H9 (cell line): ENCODE results near the gene EHF. TPM values are rescaled to one million over a fixed set of nuclear protein-coding genes. Genes with fewer than 3 reads are reported as not detected.

Source experiments
- DNase-seq: peaks from one replicate; pipeline ENCODE4 v3.0.0-alpha.2; 2017
- H2AFZ ChIP-seq: one replicate; pipeline ENCODE4 v1.6.1; 2013; ENCODE audit warnings: mild to moderate bottlenecking, low read length, control low read depth, moderate library complexity
- H2AK5ac ChIP-seq: 2 replicates; pipeline ENCODE4 v1.6.1; 2013; ENCODE audit warnings: low read length, control low read depth, mixed read lengths; ENCODE audit not compliant: insufficient read length
- H2BK120ac ChIP-seq: one replicate; pipeline ENCODE4 v1.6.1; 2013; ENCODE audit warnings: low read depth, mild to moderate bottlenecking, low read length, control low read depth, inconsistent platforms; ENCODE audit not compliant: poor library complexity, severe bottlenecking
- H2BK12ac ChIP-seq: 2 replicates; pipeline ENCODE4 v1.6.1; 2013; ENCODE audit warnings: low read length, control low read depth, mixed read lengths, low read depth; ENCODE audit not compliant: insufficient read length
- H2BK15ac ChIP-seq: 2 replicates; pipeline ENCODE4 v1.6.1; 2013; ENCODE audit warnings: low read depth, low read length, control low read depth
- H2BK20ac ChIP-seq: one replicate; pipeline ENCODE4 v1.6.1; 2013; ENCODE audit warnings: low read depth, mild to moderate bottlenecking, low read length, control low read depth, inconsistent platforms; ENCODE audit not compliant: poor library complexity, severe bottlenecking
- H2BK5ac ChIP-seq: 2 replicates; pipeline ENCODE4 v1.6.1; 2013; ENCODE audit warnings: low read length, control low read depth, mixed read lengths; ENCODE audit not compliant: insufficient read length
- H3K14ac ChIP-seq: 2 replicates; pipeline ENCODE4 v1.6.1; 2013; ENCODE audit warnings: low read length, control low read depth; ENCODE audit not compliant: insufficient read depth
- H3K18ac ChIP-seq: 2 replicates; pipeline ENCODE4 v1.6.1; 2013; ENCODE audit warnings: low read depth, mild to moderate bottlenecking, mixed read lengths, low read length, control low read depth; ENCODE audit not compliant: insufficient read length
- H3K23ac ChIP-seq: 2 replicates; pipeline ENCODE4 v1.6.1; 2013; ENCODE audit warnings: low read length, control low read depth, mixed read lengths, low read depth; ENCODE audit not compliant: insufficient read length
- H3K23me2 ChIP-seq: 2 replicates; pipeline ENCODE4 v1.6.1; 2013; ENCODE audit warnings: low read depth, mild to moderate bottlenecking, mixed read lengths, low read length, control low read depth; ENCODE audit not compliant: insufficient read length, poor library complexity, severe bottlenecking
- H3K27ac ChIP-seq: 2 replicates; pipeline ENCODE4 v1.5.1; 2013; ENCODE audit warnings: low read length, control low read depth, mixed read lengths, low read depth; ENCODE audit not compliant: insufficient read length
- H3K27me3 ChIP-seq: 2 replicates; pipeline ENCODE4 v1.6.1; 2013; ENCODE audit warnings: low read length, control low read depth, inconsistent platforms; ENCODE audit not compliant: insufficient read depth
- H3K4ac ChIP-seq: 2 replicates; pipeline ENCODE4 v1.6.1; 2013; ENCODE audit warnings: low read depth, mild to moderate bottlenecking, control low read depth, inconsistent platforms, low read length, moderate library complexity
- H3K4me1 ChIP-seq: 2 replicates; pipeline ENCODE4 v1.6.1; 2013; ENCODE audit warnings: low read length, control low read depth, inconsistent platforms; ENCODE audit not compliant: insufficient read depth
- H3K4me2 ChIP-seq: 2 replicates; pipeline ENCODE4 v1.6.1; 2013; ENCODE audit warnings: low read length, control low read depth, mixed read lengths; ENCODE audit not compliant: insufficient read length, insufficient read depth
- H3K56ac ChIP-seq: 2 replicates; pipeline ENCODE4 v1.6.1; 2013; ENCODE audit warnings: low read depth, mild to moderate bottlenecking, mixed read lengths, low read length, control low read depth; ENCODE audit not compliant: insufficient read length
- H3K79me1 ChIP-seq: 2 replicates; pipeline ENCODE4 v1.6.1; 2013; ENCODE audit warnings: low read depth, mild to moderate bottlenecking, moderate library complexity, low read length, control low read depth, inconsistent platforms; ENCODE audit not compliant: insufficient read depth, poor library complexity, severe bottlenecking
- H3K79me2 ChIP-seq: 2 replicates; pipeline ENCODE4 v1.6.1; 2013; ENCODE audit warnings: low read length, control low read depth, inconsistent platforms; ENCODE audit not compliant: insufficient read depth
- H3K9ac ChIP-seq: 2 replicates; pipeline ENCODE4 v1.6.1; 2013; ENCODE audit warnings: low read length, control low read depth, mixed read lengths; ENCODE audit not compliant: insufficient read length; ENCODE audit errors: extremely low read depth
- H3K9me3 ChIP-seq: one replicate; pipeline ENCODE4 v1.6.1; 2013; ENCODE audit warnings: low read depth, low read length, inconsistent platforms; ENCODE audit not compliant: control insufficient read depth
- H3T11ph ChIP-seq: one replicate; pipeline ENCODE4 v1.6.1; 2013; ENCODE audit warnings: mild to moderate bottlenecking, low read length, control low read depth, inconsistent platforms
- H4K20me1 ChIP-seq: one replicate; pipeline ENCODE4 v1.6.1; 2013; ENCODE audit not compliant: control insufficient read depth, insufficient read length, insufficient read depth
- H4K5ac ChIP-seq: 2 replicates; pipeline ENCODE4 v1.6.1; 2013; ENCODE audit warnings: low read depth, mild to moderate bottlenecking, mixed read lengths, low read length, control low read depth; ENCODE audit not compliant: insufficient read length
- H4K8ac ChIP-seq: replicated peaks from 2 replicates; pipeline ENCODE4 v1.6.1; 2013; ENCODE audit warnings: low read length, control low read depth, mixed read lengths, low read depth; ENCODE audit not compliant: insufficient read length
- H4K91ac ChIP-seq: 2 replicates; pipeline ENCODE4 v1.6.1; 2013; ENCODE audit warnings: low read depth, mild to moderate bottlenecking, moderate library complexity, mixed read lengths, low read length, control low read depth; ENCODE audit not compliant: insufficient read length
- H3K27ac Mint-ChIP-seq, 3 experiments: 2 replicates in 2 of 3; 3 replicates in 1 of 3; pipeline ENCODE4 v1.8.0; 2020 to 2021; ENCODE audit warnings: mixed read lengths in 3 of 3, mild to moderate bottlenecking in 1 of 3, moderate library complexity in 1 of 3
- H3K27me3 Mint-ChIP-seq: 2 replicates; pipeline ENCODE4 v1.8.0; 2021; ENCODE audit warnings: low read depth, mild to moderate bottlenecking, moderate library complexity, mixed read lengths
- H3K36me3 Mint-ChIP-seq, 3 experiments: 2 replicates in 2 of 3; 3 replicates in 1 of 3; pipeline ENCODE4 v1.8.0; 2020 to 2021; ENCODE audit warnings: low read depth in 3 of 3, mixed read lengths in 3 of 3; ENCODE audit not compliant: insufficient read depth in 1 of 3
- H3K4me1 Mint-ChIP-seq, 2 experiments: 2 replicates each; pipeline ENCODE4 v1.8.0; 2020; ENCODE audit warnings: mixed read lengths in 2 of 2
- H3K4me3 Mint-ChIP-seq, 2 experiments: 2 replicates in 1 of 2; 3 replicates in 1 of 2; pipeline ENCODE4 v1.8.0; 2020 to 2021; ENCODE audit warnings: mild to moderate bottlenecking in 2 of 2, mixed read lengths in 2 of 2, moderate library complexity in 1 of 2
- H3K9me3 Mint-ChIP-seq, 2 experiments: 2 replicates in 1 of 2; 3 replicates in 1 of 2; pipeline ENCODE4 v1.8.0; 2020; ENCODE audit warnings: mild to moderate bottlenecking in 2 of 2, mixed read lengths in 2 of 2, moderate library complexity in 1 of 2
- CTCF ChIP-seq: fragments of 200-600 bp; sonication (generic); conservative IDR thresholded peaks from 3 replicates; pipeline ENCODE4 v1.8.0; 2021; ENCODE audit warnings: antibody characterized with exemption, mild to moderate bottlenecking
- WGBS: extraction: QIAGEN DNeasy Blood & Tissue Kit; methylation state at CpG from one replicate; pipeline ENCODE4 v1.1.7; 2013; ENCODE audit warnings: missing lambda C conversion rate, low lambda C conversion rate, mixed read lengths; ENCODE audit not compliant: insufficient read length; ENCODE audit errors: extremely low coverage; 5-methylcytosine and 5-hydroxymethylcytosine counted together
- total RNA-seq: library from RNA; stranded (reverse); gene quantifications from 2 replicates; pipeline ENCODE4 v1.2.1, GENCODE V29; 2021

The EHF gene
- total RNA-seq, 1 experiment from 2014 or later = not detected

- H3K23me2 ChIP-seq = no peaks in the 10 kb centered on the region
- H2BK20ac ChIP-seq = no peak overlapping the region
- DNase-seq = no peak
- H3K79me1 ChIP-seq = no peaks in the 10 kb centered on the region
- H2BK120ac ChIP-seq = no peak overlapping the region
- H3K79me2 ChIP-seq = no peaks in the 10 kb centered on the region
- no peaks in the 10 kb centered on the region for H4K20me1 ChIP-seq
- H3K4me1 ChIP-seq = 0 out of 2 replicates have a peak, but pooled peaks cover 2% of the 10 kb centered on the region
- no peak overlapping the region for H2BK5ac ChIP-seq
- no peak overlapping the region for H3K4me2 ChIP-seq
- H3K23ac ChIP-seq = no peak overlapping the region
- H2AK5ac ChIP-seq = no peak overlapping the region
- no peak overlapping the region for H4K8ac ChIP-seq
- peaks cover 3% of the 10 kb centered on the region; the same call in 1 of the 2 replicates for H3K27me3 Mint-ChIP-seq
- TF ChIP-seq CTCF = no peak
- H3K14ac ChIP-seq = no peak overlapping the region
- H3T11ph ChIP-seq = no peak overlapping the region
- H3K4me1 Mint-ChIP-seq = peaks cover 5% of the 10 kb centered on the region in 2 experiments; a peak in 3 of 4 replicates
- no peak overlapping the region for H4K91ac ChIP-seq
- no peak overlapping the region for H4K5ac ChIP-seq
- WGBS = no CpG with 5 or more reads among the region's 1 CpG
- H2BK12ac ChIP-seq = no peak overlapping the region
- H3K4me3 Mint-ChIP-seq = no peak overlapping the region
- no peak overlapping the region for H3K56ac ChIP-seq
- no peak overlapping the region for H3K9ac ChIP-seq
- H3K36me3 Mint-ChIP-seq = no peaks in the 10 kb centered on the region
- no peak overlapping the region for H3K27ac ChIP-seq
- no peak overlapping the region for H2AFZ ChIP-seq
- no peaks in the 10 kb centered on the region for H3K27me3 ChIP-seq
- H3K27ac Mint-ChIP-seq = no peak overlapping the region
- H3K4ac ChIP-seq = no peak overlapping the region
- no peak overlapping the region for H2BK15ac ChIP-seq
- H3K18ac ChIP-seq = no peak overlapping the region
- H3K9me3 ChIP-seq = no peaks in the 10 kb centered on the region
- no peaks in the 10 kb centered on the region; a peak in 1 of 5 replicates for H3K9me3 Mint-ChIP-seq
Observed at GRCh38 chr11:34671946-34672345, 51.1 kb downstream of the EHF start.
